A549 treated with GW870086 at 1 μM for 4 hours (cell line): ENCODE measurements around the gene TMEM139. TPM values are rescaled to one million over a fixed set of nuclear protein-coding genes. Genes with fewer than 3 reads are reported as not detected.

Source experiments
- total RNA-seq: library from RNA; stranded (reverse); fragments of 200-300 nt; extraction: Qiagen RNA extraction; gene quantifications from 5 replicates; pipeline ENCODE4 v1.2.3, GENCODE V29; 2022; ENCODE audit warnings: low read depth

TMEM139 gene
- total RNA-seq, result 0.69 to 1.9 TPM (median 1.2 TPM) in 5 replicates

GRCh38 chr7:143284591-143285469, at the start of gene TMEM139:
TMEM139 (plus strand) TSS chr7:143284958; CDS start chr7:143285958, 1,000 bp downstream.

DNA sequence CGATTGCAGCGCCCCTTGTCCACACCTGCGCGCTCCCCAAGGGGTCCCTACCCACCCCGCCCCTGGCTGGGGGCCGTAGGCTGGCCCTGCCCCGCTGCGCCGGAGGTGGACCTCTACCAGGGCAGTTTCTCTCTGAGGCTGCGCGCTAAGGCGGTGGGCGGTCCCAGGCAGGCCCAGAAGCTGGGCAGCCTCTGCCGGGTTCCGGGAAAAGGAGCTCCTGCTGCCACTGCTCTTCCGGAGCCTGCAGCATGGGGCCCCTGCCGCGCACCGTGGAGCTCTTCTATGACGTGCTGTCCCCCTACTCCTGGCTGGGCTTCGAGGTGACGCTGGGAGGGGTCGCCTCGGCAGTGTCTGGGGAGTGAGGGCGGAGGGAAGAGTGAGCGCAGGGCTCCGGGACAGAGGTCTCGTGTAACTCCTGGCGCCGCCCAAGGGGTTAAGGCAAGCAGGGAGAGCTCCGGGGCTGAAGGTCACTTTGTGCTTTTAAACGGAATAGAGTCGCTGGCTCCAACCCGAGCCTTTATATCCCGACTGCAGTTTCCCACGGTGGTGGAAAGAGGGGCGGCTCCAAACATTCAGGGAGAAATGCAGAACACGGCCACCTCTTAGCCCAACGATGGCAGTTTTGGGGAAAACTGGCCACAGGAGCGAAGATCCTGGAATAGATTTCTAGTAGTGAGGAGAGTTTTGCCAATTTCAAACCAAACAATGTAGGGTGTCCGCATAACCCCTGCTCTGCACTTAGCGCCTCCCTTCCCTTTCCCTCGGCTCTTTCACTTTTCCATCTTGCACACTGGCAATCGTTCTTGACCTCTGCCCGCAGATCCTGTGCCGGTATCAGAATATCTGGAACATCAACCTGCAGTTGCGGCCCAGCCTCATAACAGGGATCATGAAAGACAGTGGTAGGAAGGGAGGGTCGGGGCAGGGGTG, 21.2 kb upstream of the TMEM139 start, which contains the start of gene GSTK1:
Gene GSTK1 (plus strand): TSS at position 176 of the 930 bp plus-strand sequence. CDS start 73 bp downstream, at position 249.

GRCh38 chr7:143287935-143288826, 3.4 kb downstream of the TMEM139 start, which contains the start of gene CASP2:
CASP2 (plus strand) TSS chr7:143288351; CDS start chr7:143288456, 105 bp downstream.

DNA sequence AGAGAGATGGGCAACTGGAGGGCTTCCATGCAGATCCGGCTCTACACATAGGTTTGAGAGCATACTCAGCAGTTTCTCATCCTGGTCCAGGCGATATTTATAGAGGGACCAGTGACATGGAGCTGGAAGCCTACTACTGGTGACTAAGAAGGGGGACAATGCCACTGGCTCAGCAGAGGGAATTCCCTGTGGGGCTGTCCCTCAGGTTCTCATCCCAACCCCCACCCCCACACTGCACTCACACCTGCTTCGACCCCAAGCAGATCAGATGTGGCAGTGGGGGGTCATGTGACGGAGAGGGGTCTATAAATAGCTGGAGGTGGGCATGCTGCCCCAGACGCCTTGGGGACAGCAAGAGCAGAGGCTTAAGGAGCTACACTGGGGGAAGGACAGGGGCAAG, 31.0 kb downstream of the TMEM139 start, which contains the start of gene CLCN1:
Gene CLCN1 (plus strand): TSS at position 336 of the 400 bp plus-strand sequence. CDS start 102 bp downstream, outside the sequence.

Other genes with a start within 250 kb of the TMEM139 start
- not detected in 5 replicates for gene OR6V1, start 232.6 kb upstream of the TMEM139 start, total RNA-seq
- 0.27 to 0.30 TPM in 2 of 5 replicates, not detected in the others for gene PIP, start 152.9 kb upstream of the TMEM139 start, total RNA-seq
- gene TAS2R39, start 101.5 kb upstream of the TMEM139 start, total RNA-seq, result not detected in 5 replicates
- not detected in 5 replicates for gene TAS2R40, start 62.9 kb upstream of the TMEM139 start, total RNA-seq
- gene GSTK1, start 21.5 kb upstream of the TMEM139 start, total RNA-seq, result 109 to 119 TPM (median 117 TPM) in 5 replicates
- 18.3 to 23.0 TPM (median 19.6 TPM) in 5 replicates for gene CASP2, start 3.4 kb downstream of the TMEM139 start, total RNA-seq
- gene CLCN1, start 31.2 kb downstream of the TMEM139 start, total RNA-seq, result 0.03 to 0.08 TPM (median 0.03 TPM) in 3 of 5 replicates, not detected in the others
- gene FAM131B, start 77.8 kb downstream of the TMEM139 start, total RNA-seq, result 0.27 to 0.65 TPM (median 0.40 TPM) in 5 replicates
- 151 to 199 TPM (median 194 TPM) in 5 replicates for gene ZYX, start 96.4 kb downstream of the TMEM139 start, total RNA-seq
- gene EPHA1, start 123.9 kb downstream of the TMEM139 start, total RNA-seq, result 0.15 to 0.29 TPM in 2 of 5 replicates, not detected in the others
- not detected in 5 replicates for gene TAS2R60, start 158.5 kb downstream of the TMEM139 start, total RNA-seq
- gene TAS2R41, start 192.9 kb downstream of the TMEM139 start, total RNA-seq, result not detected in 5 replicates